ENCODE data around the gene USP11. TPM values are rescaled to one million over a fixed set of nuclear protein-coding genes. Genes with fewer than 3 reads are reported as not detected.
"Not testable (repeated sequence)": the region's sequence is repeated elsewhere in the genome, so short reads cannot be mapped to it uniquely, and the experiment has no call there.

The USP11 gene
- total and polyA plus RNA-seq, 2 experiments from 2014 or later, result 120 to 337 TPM

- Histone ChIP-seq H3K36me3 (peaks cover 12% of the 10 kb centered on the region), H3K4me3 (no peak overlapping the region), H3K9me3 (ENCODE audit: low read depth) (no peaks in the 10 kb centered on the region), H3K4me1 (ENCODE audit: low read depth) (no peaks in the 10 kb centered on the region), H3K27me3 (no peaks in the 10 kb centered on the region), H3K27ac (no peak overlapping the region)
- DNase-seq (ENCODE audit: low read depth in 1 of 2, low spot score in 1 of 2), result no peak
- TF ChIP-seq CTCF (IDR thresholded peaks at IDR 0.05; ENCODE audit: low read depth, low read length), result no peak
Measured at GRCh38 chrX:47250017-47250347, 17.2 kb downstream of the USP11 start.

- not testable (repeated sequence) for DNase-seq (ENCODE audit: low read depth in 1 of 2, low spot score in 1 of 2)
Measured at GRCh38 chrX:47257620-47258019, 24.8 kb downstream of the USP11 start.

GRCh38 chrX:47264483-47265173 lies 31.8 kb downstream of the USP11 start:
- DNase-seq (ENCODE audit: low read depth in 1 of 2, low spot score in 1 of 2), result peak in 1 of 2 donors; percentile 52
- no peak overlapping the region for H3K4me3 ChIP-seq
- TF ChIP-seq CTCF (IDR thresholded peaks at IDR 0.05; ENCODE audit: low read depth, low read length), result no peak
- no peaks in the 10 kb centered on the region for H3K36me3 ChIP-seq
- H3K27me3 ChIP-seq, result no peaks in the 10 kb centered on the region
- H3K9me3 ChIP-seq (ENCODE audit: low read depth), result no peaks in the 10 kb centered on the region
- H3K4me1 ChIP-seq (ENCODE audit: low read depth), result no peaks in the 10 kb centered on the region
- H3K27ac ChIP-seq, result no peak overlapping the region

More at GRCh38 chrX:47257620-47258019, 24.8 kb downstream of the USP11 start:
- H3K4me3 ChIP-seq; H3K4me1 ChIP-seq (ENCODE audit: low read depth); H3K9me3 ChIP-seq (ENCODE audit: low read depth); H3K36me3 ChIP-seq; H3K27ac ChIP-seq; H3K27me3 ChIP-seq: not testable (repeated sequence)

GRCh38 chrX:47266643-47267042 lies 33.8 kb downstream of the USP11 start:
- DNase-seq (ENCODE audit: low read depth in 1 of 2, low spot score in 1 of 2), result no peak
- no peak for TF ChIP-seq CTCF (IDR thresholded peaks at IDR 0.05; ENCODE audit: low read depth, low read length)
- no peaks in the 10 kb centered on the region for H3K27me3 ChIP-seq
- H3K27ac ChIP-seq, result no peak overlapping the region
- H3K9me3 ChIP-seq (ENCODE audit: low read depth), result no peaks in the 10 kb centered on the region
- H3K4me3 ChIP-seq, result no peak overlapping the region
- H3K4me1 ChIP-seq (ENCODE audit: low read depth), result no peaks in the 10 kb centered on the region
- H3K36me3 ChIP-seq, result no peaks in the 10 kb centered on the region

- Histone ChIP-seq H3K27ac (no peak overlapping the region), H3K9me3 (ENCODE audit: low read depth) (no peaks in the 10 kb centered on the region), H3K27me3 (no peaks in the 10 kb centered on the region), H3K36me3 (no peaks in the 10 kb centered on the region), H3K4me3 (no peak overlapping the region), H3K4me1 (ENCODE audit: low read depth) (no peaks in the 10 kb centered on the region)
- no peak for DNase-seq (ENCODE audit: low read depth in 1 of 2, low spot score in 1 of 2)
- TF ChIP-seq CTCF (IDR thresholded peaks at IDR 0.05; ENCODE audit: low read depth, low read length), result no peak
Measured at GRCh38 chrX:47272013-47272408, 39.2 kb downstream of the USP11 start.

GRCh38 chrX:47273011-47273730 lies 40.4 kb downstream of the USP11 start:
- H3K4me3 ChIP-seq, result no peak overlapping the region
- H3K36me3 ChIP-seq, result no peaks in the 10 kb centered on the region
- H3K4me1 ChIP-seq (ENCODE audit: low read depth), result no peaks in the 10 kb centered on the region
- TF ChIP-seq CTCF (IDR thresholded peaks at IDR 0.05; ENCODE audit: low read depth, low read length), result no peak
- no peak for DNase-seq (ENCODE audit: low read depth in 1 of 2, low spot score in 1 of 2)
- H3K27ac ChIP-seq, result no peak overlapping the region
- no peaks in the 10 kb centered on the region for H3K27me3 ChIP-seq
- no peaks in the 10 kb centered on the region for H3K9me3 ChIP-seq (ENCODE audit: low read depth)
